ENCODE measurements around the gene ZFAND3. TPM values are rescaled to one million over a fixed set of nuclear protein-coding genes. Genes with fewer than 3 reads are reported as not detected.

The ZFAND3 gene
- total and polyA plus RNA-seq, 8 donors = 19.8 to 164 (median 37.3) TPM

DNA sequence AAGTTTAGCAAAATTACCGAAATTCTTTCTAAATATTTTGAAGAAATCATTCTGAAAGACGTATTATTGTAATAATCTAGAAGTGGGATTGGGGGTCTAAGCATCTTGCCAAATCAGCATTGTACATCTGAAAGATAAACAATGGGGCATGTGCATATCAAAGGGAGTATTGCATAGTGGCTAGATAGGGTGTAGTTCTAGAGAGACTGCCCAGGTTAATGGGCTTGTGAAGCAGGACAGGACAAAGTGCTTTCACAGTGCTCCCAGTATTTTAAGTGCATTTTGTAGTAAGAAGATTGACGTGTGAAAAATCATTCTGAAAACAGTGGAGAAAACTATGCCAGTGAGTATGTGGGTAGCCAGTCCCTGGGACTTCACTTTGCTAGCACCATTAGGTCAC lies 236.8 kb downstream of the ZFAND3 start:
- TF ChIP-seq EP300 (IDR thresholded peaks at IDR 0.05) (no peak), CTCF (IDR thresholded peaks at IDR 0.05) (no peak), POLR2A (IDR thresholded peaks at IDR 0.05) (no peak), POLR2AphosphoS5 (IDR thresholded peaks at IDR 0.05) (no peak)
- Histone ChIP-seq H3K4me3 (no peak overlapping the region), H3K27me3 (no peaks in the 10 kb centered on the region), H3K36me3 (peaks cover 0 to 2% (median under 1%) of the 10 kb centered on the region in 4 donors), H3K4me1 (peaks cover 0 to 46% (median 19%) of the 10 kb centered on the region in 4 donors), H3K9me3 (no peaks in the 10 kb centered on the region), H3K27ac (no peak overlapping the region)
- intact Hi-C loops (cut with DNase I; ENCODE audit: low total_unique reads) = no loop called here
- WGBS, 5 donors = 47 to 76% (median 50%) methylated on average over 3 of the region's 3 CpGs
- DNase-seq = no peak

GRCh38 chr6:38057994-38058393 lies 238.5 kb downstream of the ZFAND3 start:
- TF ChIP-seq POLR2AphosphoS5 (IDR thresholded peaks at IDR 0.05) (no peak), EP300 (IDR thresholded peaks at IDR 0.05) (no peak), POLR2A (IDR thresholded peaks at IDR 0.05) (no peak), CTCF (IDR thresholded peaks at IDR 0.05) (no peak)

GRCh38 chr6:38062066-38062465 lies 242.5 kb downstream of the ZFAND3 start:
- intact Hi-C loops (cut with DNase I; ENCODE audit: low total_unique reads) = no loop called here
- 83 to 99% (median 92%) methylated on average over 3 of the region's 3 CpGs for WGBS, 5 donors
- DNase-seq = no peak
- Histone ChIP-seq H3K4me1 (peaks cover 0 to 24% (median 9%) of the 10 kb centered on the region in 4 donors), H3K4me3 (no peak overlapping the region), H3K27me3 (no peaks in the 10 kb centered on the region), H3K9me3 (no peaks in the 10 kb centered on the region), H3K36me3 (peaks cover 14 to 37% (median 28%) of the 10 kb centered on the region in 4 donors), H3K27ac (no peak overlapping the region)
- TF ChIP-seq CTCF (IDR thresholded peaks at IDR 0.05) = no peak
- no peak for TF ChIP-seq POLR2A (IDR thresholded peaks at IDR 0.05)
- no peak for TF ChIP-seq POLR2AphosphoS5 (IDR thresholded peaks at IDR 0.05)
- TF ChIP-seq EP300 (IDR thresholded peaks at IDR 0.05) = no peak

More at GRCh38 chr6:38057994-38058393, 238.5 kb downstream of the ZFAND3 start:
- Histone ChIP-seq H3K4me3 (no peak overlapping the region), H3K27me3 (no peaks in the 10 kb centered on the region), H3K4me1 (peaks cover 0 to 39% (median 19%) of the 10 kb centered on the region in 4 donors), H3K36me3 (peaks cover 14 to 19% (median 17%) of the 10 kb centered on the region in 4 donors), H3K27ac (no peak overlapping the region), H3K9me3 (no peaks in the 10 kb centered on the region)
- DNase-seq = peak in 1 of 2 donors; percentile 28
- intact Hi-C loops (cut with DNase I; ENCODE audit: low total_unique reads) = no loop called here

DNA sequence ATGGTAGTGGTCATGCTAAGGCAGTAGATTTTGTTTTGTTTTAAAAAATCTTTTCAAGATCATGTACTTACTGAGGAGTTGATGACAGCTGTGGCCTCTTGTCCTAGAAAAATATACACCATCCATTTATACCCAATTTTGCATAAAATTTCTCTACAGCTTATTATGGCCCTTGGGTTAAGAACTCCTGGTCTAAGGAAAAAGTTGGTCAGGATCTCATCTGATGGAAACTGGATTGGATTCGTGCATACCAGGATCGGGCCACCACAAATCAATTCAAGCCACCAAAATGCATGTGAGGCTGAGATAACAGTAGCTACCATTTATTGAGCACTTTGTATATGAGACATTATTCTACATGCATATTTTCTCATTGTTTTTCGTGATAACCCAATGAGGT lies 244.4 kb downstream of the ZFAND3 start:
- Histone ChIP-seq H3K27me3 (no peaks in the 10 kb centered on the region), H3K9me3 (no peaks in the 10 kb centered on the region), H3K4me1 (peaks cover 0 to 33% (median 12%) of the 10 kb centered on the region in 4 donors), H3K27ac (no peak overlapping the region), H3K36me3 (peaks cover 14 to 37% (median 28%) of the 10 kb centered on the region in 4 donors), H3K4me3 (no peak overlapping the region)
- TF ChIP-seq POLR2AphosphoS5 (IDR thresholded peaks at IDR 0.05) (no peak), CTCF (IDR thresholded peaks at IDR 0.05) (no peak), EP300 (IDR thresholded peaks at IDR 0.05) (no peak), POLR2A (IDR thresholded peaks at IDR 0.05) (no peak)
- 93 to 99% (median 98%) methylated on average over 3 of the region's 3 CpGs for WGBS, 5 donors
- intact Hi-C loops (cut with DNase I; ENCODE audit: low total_unique reads) = no loop called here
- DNase-seq = no peak

Measured in stomach (tissue), 9 donors.